ENCODE data around the gene UCP3.

DNA sequence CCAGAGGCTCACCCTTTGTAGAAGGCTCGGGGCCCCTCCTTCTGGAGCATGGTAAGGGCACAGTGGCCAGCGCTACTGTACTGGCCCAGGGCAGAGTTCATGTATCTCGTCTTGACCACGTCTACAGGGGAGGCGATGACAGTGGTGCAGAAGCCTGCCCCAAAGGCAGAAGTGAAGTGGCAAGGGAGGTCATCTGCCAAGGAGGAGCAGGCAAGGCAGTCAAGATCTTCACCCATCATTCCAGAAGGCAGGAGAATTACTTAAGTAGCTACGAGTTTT lies 33.5 kb downstream of the UCP3 start:
- TF ChIP-seq POLR2A (IDR thresholded peaks at IDR 0.05): no peak
- TF ChIP-seq CTCF (IDR thresholded peaks at IDR 0.05): no peak
